K562 (cell line): ENCODE results near the gene FILIP1. TPM values are rescaled to one million over a fixed set of nuclear protein-coding genes. Genes with fewer than 3 reads are reported as not detected.

Experiments
- ATAC-seq: fragments of 200-7000 bp; cut with Tn5 transposase; 3 replicates; pipeline ENCODE4 v1.9.1; 2020; ENCODE audit warnings: moderate library complexity
- BruUV-seq: library from RNA; stranded (reverse); fragments of 400-500 nt; replicated peaks from 2 replicates; lab custom pipeline; 2021; lab: Mats Ljungman, UMichigan
- CTCF ChIA-PET: fragments of 300-600 bp; formaldehyde crosslinking; extraction: SDS; loops from one replicate; lab custom pipeline; 2021; ENCODE audit warnings: low intra/inter-chr PET ratio; lab: Yijun Ruan, JAX
- POLR2A ChIA-PET: fragments of 300-600, 350-650 bp; sonication (Branson Sonifier 250); formaldehyde crosslinking; extraction: SDS; loops from one replicate; lab custom pipeline; 2021; ENCODE audit warnings: antibody characterized with exemption, inconsistent platforms; lab: Yijun Ruan, JAX
- DNase-seq, 4 experiments: peaks; one replicate each; pipeline versions ENCODE4 v3.0.0 to v3.0.0-alpha.2; 2011 to 2018; ENCODE audit warnings: low spot score in 3 of 4, mixed read lengths in 3 of 4; ENCODE audit errors: extremely low read depth in 1 of 4
- FAIRE-seq: peaks from 2 replicates; lab custom pipeline; 2011; peaks lifted over from hg19 to GRCh38; lab: Jason Lieb, UNC
- H2AFZ ChIP-seq: 2 replicates; pipeline ENCODE4 v1.6.0; 2011; ENCODE audit warnings: low read depth, low read length, control low read depth, inconsistent platforms
- H3K27ac ChIP-seq: fragments of 200-600 bp; 3 replicates; pipeline ENCODE4 v1.8.0; 2011; ENCODE audit warnings: low read depth, mild to moderate bottlenecking, control low read depth, inconsistent platforms, low read length, moderate library complexity, mixed read lengths; ENCODE audit errors: extremely low read depth
- H3K27me3 ChIP-seq, 2 experiments: fragments of 300-600 bp in 1 of 2; 2 replicates in 1 of 2; 3 replicates in 1 of 2; pipeline versions ENCODE4 v1.6.0 to v1.8.0; 2011; ENCODE audit warnings: inconsistent platforms in 2 of 2, low read length in 2 of 2, mild to moderate bottlenecking in 1 of 2, mixed read lengths in 1 of 2, moderate library complexity in 1 of 2; ENCODE audit not compliant: control insufficient read depth in 2 of 2, insufficient read depth in 2 of 2
- H3K36me3 ChIP-seq: fragments of 300-600 bp; 3 replicates; pipeline ENCODE4 v1.8.0; 2011; ENCODE audit warnings: mild to moderate bottlenecking, low read length, inconsistent platforms; ENCODE audit not compliant: control insufficient read depth, insufficient read depth
- H3K4me1 ChIP-seq, 2 experiments: fragments of 200-600 bp in 1 of 2; replicated peaks in 1 of 2; 2 replicates in 1 of 2; 3 replicates in 1 of 2; pipeline versions ENCODE4 v1.5.1 to v1.8.0; 2011; ENCODE audit warnings: inconsistent platforms in 2 of 2, low read length in 2 of 2, mild to moderate bottlenecking in 1 of 2, mixed read lengths in 1 of 2, moderate library complexity in 1 of 2; ENCODE audit not compliant: control insufficient read depth in 2 of 2, insufficient read depth in 2 of 2
- H3K4me2 ChIP-seq: 2 replicates; pipeline ENCODE4 v1.6.1; 2011; ENCODE audit warnings: low read length, control low read depth, inconsistent platforms, mixed read lengths; ENCODE audit not compliant: insufficient read depth
- H3K4me3 ChIP-seq: fragments of 200-600 bp; sonication (generic), shearing (Covaris generic); 2 replicates; pipeline ENCODE4 v1.5.1; 2016; ENCODE audit warnings: control low read depth, inconsistent platforms
- H3K79me2 ChIP-seq: fragments of 200-600 bp; 3 replicates; pipeline ENCODE4 v1.8.0; 2011; ENCODE audit warnings: low read length, inconsistent platforms; ENCODE audit not compliant: control insufficient read depth, insufficient read depth
- H3K9ac ChIP-seq, 2 experiments: 2 replicates each; pipeline versions ENCODE4 v1.6.0 to v1.6.1; 2011; ENCODE audit warnings: low read depth in 2 of 2, low read length in 2 of 2, control low read depth in 1 of 2, inconsistent platforms in 1 of 2, mild to moderate bottlenecking in 1 of 2, mixed read lengths in 1 of 2; ENCODE audit not compliant: insufficient read depth in 1 of 2
- H3K9me1 ChIP-seq: one replicate; pipeline ENCODE4 v1.6.0; 2011; ENCODE audit warnings: inconsistent platforms, mild to moderate bottlenecking, low read length, moderate library complexity; ENCODE audit not compliant: control insufficient read depth, insufficient read depth
- H3K9me3 ChIP-seq: replicated peaks from 2 replicates; pipeline ENCODE4 v1.5.1; 2011; ENCODE audit warnings: low read depth, low read length, inconsistent platforms; ENCODE audit not compliant: control insufficient read depth, insufficient read depth
- H4K20me1 ChIP-seq: replicated peaks from 2 replicates; pipeline ENCODE4 v1.6.1; 2011; ENCODE audit warnings: low read length, inconsistent platforms, mixed read lengths; ENCODE audit not compliant: control insufficient read depth, insufficient read depth
- CEBPB ChIP-seq: fragments of 450-650 bp; IDR thresholded peaks from 2 replicates; pipeline ENCODE4 v1.6.1; 2016; ENCODE audit warnings: missing genetic modification characterization, missing compliant biosample characterization
- HLTF ChIP-seq: fragments of 450-650 bp; IDR thresholded peaks from 2 replicates; pipeline ENCODE4 v1.6.1; 2016
- HNRNPL ChIP-seq: fragments of 200-400 bp; formaldehyde crosslinking; IDR thresholded peaks from 2 replicates; pipeline ENCODE4 v1.6.1; 2017; ENCODE audit warnings: low read depth, mild to moderate bottlenecking, low read length
- MAFF ChIP-seq: IDR thresholded peaks from 2 replicates; pipeline ENCODE4 v1.6.1; 2012; ENCODE audit warnings: low read length, improper control_type of control experiment
- NFE2L1 ChIP-seq: fragments of 450-650 bp; IDR thresholded peaks from 2 replicates; pipeline ENCODE4 v1.6.1; 2016; ENCODE audit warnings: missing genetic modification characterization, low read depth, mild to moderate bottlenecking, missing compliant biosample characterization, moderate library complexity, borderline replicate concordance
- PKNOX1 ChIP-seq: fragments of 450-650 bp; IDR thresholded peaks from 2 replicates; pipeline ENCODE4 v1.6.1; 2016
- SRSF9 ChIP-seq: fragments of 200-400 bp; formaldehyde crosslinking; IDR thresholded peaks from 2 replicates; pipeline ENCODE4 v1.6.1; 2017; ENCODE audit warnings: low read depth, low read length, borderline replicate concordance
- TEAD4 ChIP-seq, 2 experiments: sonication (generic) in 1 of 2; formaldehyde crosslinking in 1 of 2; IDR thresholded peaks; 2 replicates each; pipeline versions ENCODE4 v1.6.1 to v1.8.0; 2012 to 2022; ENCODE audit warnings: borderline replicate concordance in 1 of 2, inconsistent platforms in 1 of 2, low read length in 1 of 2, mild to moderate bottlenecking in 1 of 2, missing genetic modification reagents in 1 of 2
- ZKSCAN3 ChIP-seq: fragments of 250-450 bp; sonication (Bioruptor Pico); IDR thresholded peaks from 2 replicates; pipeline ENCODE4 v1.4.0; 2020
- ZNF3 ChIP-seq: fragments of 250-450 bp; sonication (Bioruptor Pico); IDR thresholded peaks from 2 replicates; pipeline ENCODE4 v1.5.0; 2021; ENCODE audit warnings: mild to moderate bottlenecking, moderate library complexity
- ZNF76 ChIP-seq: fragments of 250-450 bp; sonication (Bioruptor Pico); IDR thresholded peaks from 2 replicates; pipeline ENCODE4 v1.4.0; 2020; ENCODE audit warnings: mild to moderate bottlenecking, moderate library complexity, borderline replicate concordance
- WGBS: fragments of 100-300 bp; shearing (Covaris generic); methylation state at CpG from one replicate; pipeline ENCODE4 v1.1.6; 2016; ENCODE audit warnings: low coverage, mixed read lengths; ENCODE audit not compliant: insufficient coverage; ENCODE audit errors: missing lambda C conversion rate; 5-methylcytosine and 5-hydroxymethylcytosine counted together
- in situ Hi-C: fragments of 300-500 bp; cut with MboI; formaldehyde crosslinking; loops from 4 replicates; pipeline ENCODE4 v1.15.0; 2018; ENCODE audit warnings: inconsistent platforms, mixed read lengths
- intact Hi-C: fragments of 100-400 bp; cut with micrococcal nuclease; formaldehyde crosslinking; loops from 2 replicates; pipeline ENCODE4 v1.14.2; 2022
- polyA plus RNA-seq, 8 experiments: library from polyadenylated mRNA; depleted of rRNA in 4 of 8; stranded (reverse) in 5 of 8; unstranded in 3 of 8; fragments of >200 nt; fragmentation: Nextera tagmentation in 2 of 8; fragmentation: Illumina TruSeq in 1 of 8; extraction: Ambion mirVana in 2 of 8; extraction: Trizol in 1 of 8; gene quantifications; 2 replicates each; pipeline versions ENCODE4 v1.2.1 to v1.2.3, GENCODE V29; 2011 to 2014; ENCODE audit warnings: inconsistent platforms in 1 of 8, missing spikeins in 1 of 8
- total RNA-seq, 7 experiments: library from RNA; depleted of rRNA in 6 of 7; stranded (reverse); fragments of >200 nt in 6 of 7; fragmentation: Illumina TruSeq in 2 of 7; extraction: Trizol in 2 of 7; gene quantifications; 2 replicates each; pipeline versions ENCODE4 v1.2.1 to v1.2.3, GENCODE V29; 2011 to 2021; ENCODE audit warnings: low replicate concordance in 1 of 7
- TF ChIP-seq, protein P1 (sequence below): fragments of 450-650 bp; IDR thresholded peaks from 2 replicates; pipeline ENCODE4 v1.6.1; 2016; ENCODE audit warnings: mild to moderate bottlenecking

The FILIP1 gene
- total and polyA plus RNA-seq, 9 of the 15 experiments (the other 6 are each of a cell fraction or from before 2014, with no cell fraction given) = 0.03 to 0.25 (median 0.10) TPM; not detected in 1

GRCh38 chr6:75423386-75423785, 70.2 kb downstream of the FILIP1 start:
- Histone ChIP-seq H3K9me1 (no peaks in the 10 kb centered on the region), H3K27ac (no peak overlapping the region), H3K27me3 (no peaks in the 10 kb centered on the region), H3K79me2 (no peaks in the 10 kb centered on the region), H2AFZ (no peak overlapping the region), H4K20me1 (no peaks in the 10 kb centered on the region), H3K36me3 (no peaks in the 10 kb centered on the region), H3K4me3 (no peak overlapping the region), H3K9me3 (no peaks in the 10 kb centered on the region), H3K4me1 (no peaks in the 10 kb centered on the region), H3K4me2 (no peak overlapping the region), H3K9ac (no peak overlapping the region)
- ATAC-seq (no peak), DNase-seq (no peak), FAIRE-seq (no peak)
- POLR2A ChIA-PET = no interaction called here
- intact Hi-C loops (no loop called here), in situ Hi-C loops (no loop called here)
- no TSS peak for BruUV-seq
- under 1% methylated on average over 8 of the region's 8 CpGs for WGBS
- CTCF ChIA-PET = no interaction called here
- TF ChIP-seq CEBPB (no peak), HLTF (no peak), ZNF76 (no peak), ZNF3 (CRISPR knock-in tag) (no peak), TEAD4 (IDR thresholded peaks at IDR 0.05; ENCODE audit: low read length) (no peak), TEAD4 (CRISPR knock-in tag; IDR thresholded peaks at IDR 0.05; ENCODE audit: borderline replicate concordance) (no peak), ZKSCAN3 (CRISPR knock-in tag) (no peak), MAFF (no peak), SRSF9 (no peak), HNRNPL (no peak), PKNOX1 (no peak), NFE2L1 (tag) (no peak)
- TF ChIP-seq, protein P1, sequence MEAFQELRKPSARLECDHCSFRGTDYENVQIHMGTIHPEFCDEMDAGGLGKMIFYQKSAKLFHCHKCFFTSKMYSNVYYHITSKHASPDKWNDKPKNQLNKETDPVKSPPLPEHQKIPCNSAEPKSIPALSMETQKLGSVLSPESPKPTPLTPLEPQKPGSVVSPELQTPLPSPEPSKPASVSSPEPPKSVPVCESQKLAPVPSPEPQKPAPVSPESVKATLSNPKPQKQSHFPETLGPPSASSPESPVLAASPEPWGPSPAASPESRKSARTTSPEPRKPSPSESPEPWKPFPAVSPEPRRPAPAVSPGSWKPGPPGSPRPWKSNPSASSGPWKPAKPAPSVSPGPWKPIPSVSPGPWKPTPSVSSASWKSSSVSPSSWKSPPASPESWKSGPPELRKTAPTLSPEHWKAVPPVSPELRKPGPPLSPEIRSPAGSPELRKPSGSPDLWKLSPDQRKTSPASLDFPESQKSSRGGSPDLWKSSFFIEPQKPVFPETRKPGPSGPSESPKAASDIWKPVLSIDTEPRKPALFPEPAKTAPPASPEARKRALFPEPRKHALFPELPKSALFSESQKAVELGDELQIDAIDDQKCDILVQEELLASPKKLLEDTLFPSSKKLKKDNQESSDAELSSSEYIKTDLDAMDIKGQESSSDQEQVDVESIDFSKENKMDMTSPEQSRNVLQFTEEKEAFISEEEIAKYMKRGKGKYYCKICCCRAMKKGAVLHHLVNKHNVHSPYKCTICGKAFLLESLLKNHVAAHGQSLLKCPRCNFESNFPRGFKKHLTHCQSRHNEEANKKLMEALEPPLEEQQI = no peak
